HepG2 (cell line): Measurements from ENCODE around the gene ATP2B2. TPM values are rescaled to one million over a fixed set of nuclear protein-coding genes. Genes with fewer than 3 reads are reported as not detected.

Source experiments
- ATAC-seq: fragments of 200-7000 bp; cut with Tn5 transposase; 3 replicates; pipeline ENCODE4 v1.9.1; 2020; ENCODE audit warnings: mild to moderate bottlenecking, moderate library complexity
- BruUV-seq: library from RNA; stranded (reverse); fragments of 400-500 nt; replicated peaks from 2 replicates; lab custom pipeline; 2021; lab: Mats Ljungman, UMichigan
- CTCF ChIA-PET: fragments of 300-600 bp; formaldehyde crosslinking; extraction: SDS; loops from one replicate; lab custom pipeline; 2021; ENCODE audit warnings: low total read pairs, inconsistent platforms, low intra/inter-chr PET ratio; lab: Yijun Ruan, JAX
- POLR2A ChIA-PET: fragments of 350-600 bp; sonication (Branson Sonifier 250); formaldehyde crosslinking; loops from one replicate; lab custom pipeline; 2020; ENCODE audit warnings: antibody characterized with exemption, inconsistent platforms; lab: Yijun Ruan, JAX
- DNase-seq: peaks from one replicate; pipeline ENCODE4 v3.0.0-alpha.2; 2015; ENCODE audit warnings: low spot score
- FAIRE-seq: peaks from 3 replicates; lab custom pipeline; 2011; peaks lifted over from hg19 to GRCh38; lab: Jason Lieb, UNC
- H2AFZ ChIP-seq: one replicate; pipeline ENCODE4 v1.6.1; 2011; ENCODE audit warnings: low read length, inconsistent platforms
- H3K27ac ChIP-seq: fragments of 300-600 bp; 3 replicates; pipeline ENCODE4 v1.8.0; 2011; ENCODE audit warnings: mixed run types, mild to moderate bottlenecking, mixed read lengths, low read length, inconsistent platforms; ENCODE audit not compliant: insufficient read depth; ENCODE audit errors: extremely low read length
- H3K27me3 ChIP-seq, 2 experiments: fragments of 200-600 bp in 1 of 2; 2 replicates in 1 of 2; 3 replicates in 1 of 2; pipeline versions ENCODE4 v1.6.0 to v1.8.0; 2011; ENCODE audit warnings: low read length in 2 of 2, mild to moderate bottlenecking in 2 of 2, moderate library complexity in 2 of 2, inconsistent platforms in 1 of 2; ENCODE audit not compliant: insufficient read depth in 2 of 2, control insufficient read depth in 1 of 2
- H3K36me3 ChIP-seq, 2 experiments: fragments of 200-600 bp in 1 of 2; replicated peaks in 1 of 2; 2 replicates in 1 of 2; 3 replicates in 1 of 2; pipeline versions ENCODE4 v1.5.1 to v1.8.0; 2011; ENCODE audit warnings: low read length in 2 of 2, inconsistent platforms in 1 of 2; ENCODE audit not compliant: insufficient read depth in 2 of 2, control insufficient read depth in 1 of 2
- H3K4me1 ChIP-seq: 2 replicates; pipeline ENCODE4 v1.5.1; 2012; ENCODE audit warnings: low read length, inconsistent platforms; ENCODE audit not compliant: insufficient read depth
- H3K4me2 ChIP-seq: 2 replicates; pipeline ENCODE4 v1.6.0; 2011; ENCODE audit warnings: low read depth, low read length, inconsistent platforms
- H3K4me3 ChIP-seq, 3 experiments: fragments of 200-600 bp in 1 of 3; sonication (generic), shearing (Covaris generic) in 1 of 3; replicated peaks in 1 of 3; 2 replicates each; pipeline ENCODE4 v1.5.1; 2011 to 2016; ENCODE audit warnings: low read length in 3 of 3, inconsistent platforms in 2 of 3, low read depth in 2 of 3, mild to moderate bottlenecking in 2 of 3, control low read depth in 1 of 3, mixed read lengths in 1 of 3; ENCODE audit not compliant: insufficient read depth in 1 of 3
- H3K79me2 ChIP-seq: one replicate; pipeline ENCODE4 v1.6.1; 2011; ENCODE audit warnings: low read length, inconsistent platforms; ENCODE audit not compliant: insufficient read depth
- H3K9ac ChIP-seq: 2 replicates; pipeline ENCODE4 v1.6.0; 2011; ENCODE audit warnings: mild to moderate bottlenecking, low read depth, low read length, inconsistent platforms; ENCODE audit not compliant: insufficient read depth
- H3K9me3 ChIP-seq: 2 replicates; pipeline ENCODE4 v1.5.1; 2012; ENCODE audit warnings: mild to moderate bottlenecking, low read length
- H4K20me1 ChIP-seq: 2 replicates; pipeline ENCODE4 v1.6.0; 2011; ENCODE audit warnings: inconsistent platforms, mild to moderate bottlenecking, low read length, moderate library complexity; ENCODE audit not compliant: insufficient read depth
- ELF1 ChIP-seq: sonication (generic); formaldehyde crosslinking; IDR thresholded peaks from 2 replicates; pipeline ENCODE4 v1.4.0; 2020; ENCODE audit warnings: missing genetic modification reagents
- ELF3 ChIP-seq: IDR thresholded peaks from 2 replicates; pipeline ENCODE4 v1.6.1; 2016; ENCODE audit warnings: missing genetic modification reagents, missing compliant biosample characterization
- GABPB1 ChIP-seq: IDR thresholded peaks from 2 replicates; pipeline ENCODE4 v1.6.1; 2016; ENCODE audit warnings: mild to moderate bottlenecking, missing genetic modification reagents, moderate library complexity, missing compliant biosample characterization
- HNF4G ChIP-seq, 2 experiments: sonication (generic) in 1 of 2; formaldehyde crosslinking in 1 of 2; IDR thresholded peaks; 2 replicates each; pipeline versions ENCODE4 v1.4.0 to v1.6.1; 2011 to 2020; ENCODE audit warnings: borderline replicate concordance in 2 of 2, low read depth in 2 of 2, mild to moderate bottlenecking in 2 of 2, low read length in 1 of 2, missing genetic modification reagents in 1 of 2, moderate library complexity in 1 of 2
- JDP2 ChIP-seq: sonication (generic); formaldehyde crosslinking; IDR thresholded peaks from 2 replicates; pipeline ENCODE4 v1.8.1; 2022; ENCODE audit warnings: missing genetic modification reagents, borderline replicate concordance
- NR2F6 ChIP-seq, 2 experiments: IDR thresholded peaks; 2 replicates each; pipeline ENCODE4 v1.6.1; 2016; ENCODE audit warnings: antibody characterized with exemption in 1 of 2, mild to moderate bottlenecking in 1 of 2
- SIN3B ChIP-seq: fragments of 150-350 bp; IDR thresholded peaks from 2 replicates; pipeline ENCODE4 v1.6.1; 2014; ENCODE audit warnings: low read length
- SNAPC2 ChIP-seq: sonication (generic); formaldehyde crosslinking; IDR thresholded peaks from 2 replicates; pipeline ENCODE4 v1.8.1; 2022; ENCODE audit warnings: mild to moderate bottlenecking, missing genetic modification reagents
- SPEN ChIP-seq: sonication (generic); formaldehyde crosslinking; IDR thresholded peaks from 2 replicates; pipeline ENCODE4 v1.5.1; 2020; ENCODE audit warnings: low read depth, mild to moderate bottlenecking, missing genetic modification reagents
- SYNCRIP ChIP-seq: fragments of 200-400 bp; formaldehyde crosslinking; IDR thresholded peaks from 2 replicates; pipeline ENCODE4 v1.6.1; 2018; ENCODE audit warnings: mild to moderate bottlenecking, low read depth, low read length; ENCODE audit not compliant: insufficient read depth
- ZNF589 ChIP-seq: sonication (generic); formaldehyde crosslinking; conservative IDR thresholded peaks from 2 replicates; pipeline ENCODE4 v1.8.0; 2022; ENCODE audit warnings: mild to moderate bottlenecking, moderate library complexity, missing genetic modification reagents
- WGBS: methylation state at CpG from one replicate; pipeline ENCODE4 v1.1.6; 2017; ENCODE audit warnings: low lambda C conversion rate; 5-methylcytosine and 5-hydroxymethylcytosine counted together
- in situ Hi-C: cut with HindIII; loops from 2 replicates; pipeline ENCODE4 v1.10.0; 2017; ENCODE audit warnings: low pct_unique_long_range_greater_than_20kb; ENCODE audit not compliant: extremely low pct_ligation_motif_present
- intact Hi-C: fragments of 100-400 bp; cut with micrococcal nuclease; formaldehyde crosslinking; loops from one replicate; pipeline ENCODE4 v1.10.0; 2022; ENCODE audit not compliant: unreplicated experiment
- polyA plus RNA-seq, 8 experiments: library from polyadenylated mRNA; depleted of rRNA in 3 of 8; stranded (reverse) in 7 of 8; unstranded in 1 of 8; fragments of >200 nt; fragmentation: Illumina TruSeq in 4 of 8; extraction: Trizol in 4 of 8; gene quantifications; 2 replicates each; pipeline versions ENCODE4 v1.2.1 to v1.2.3, GENCODE V29; 2011 to 2016; ENCODE audit warnings: low read depth in 4 of 8, missing spikeins in 1 of 8, mixed read lengths in 1 of 8; ENCODE audit not compliant: insufficient read depth in 1 of 8
- total RNA-seq, 5 experiments: library from RNA; depleted of rRNA; stranded (reverse); fragments of >200 nt; fragmentation: Illumina TruSeq; extraction: Trizol; gene quantifications; 2 replicates each; pipeline ENCODE4 v1.2.3, GENCODE V29; 2016; ENCODE audit warnings: low read depth in 1 of 5
- TF ChIP-seq, protein P1 (sequence below): sonication (generic); formaldehyde crosslinking; IDR thresholded peaks from 2 replicates; pipeline ENCODE4 v1.4.0; 2020; ENCODE audit warnings: missing genetic modification reagents
- TF ChIP-seq, protein P2 (sequence below): sonication (generic); formaldehyde crosslinking; IDR thresholded peaks from 2 replicates; pipeline ENCODE4 v1.8.0; 2022; ENCODE audit warnings: missing genetic modification reagents, mild to moderate bottlenecking, inconsistent platforms, borderline replicate concordance
- TF ChIP-seq, protein P3 (sequence below): sonication (generic); formaldehyde crosslinking; IDR thresholded peaks from 2 replicates; pipeline ENCODE4 v1.5.1; 2020; ENCODE audit warnings: mild to moderate bottlenecking, missing genetic modification reagents, borderline replicate concordance
- TF ChIP-seq, protein P4 (sequence below): IDR thresholded peaks from 2 replicates; pipeline ENCODE4 v1.6.1; 2016; ENCODE audit warnings: control low read depth

The ATP2B2 gene
- total and polyA plus RNA-seq, 2 of the 13 experiments (the other 11 are each of a cell fraction or from before 2014, with no cell fraction given): 1.5 to 2.3 TPM

DNA sequence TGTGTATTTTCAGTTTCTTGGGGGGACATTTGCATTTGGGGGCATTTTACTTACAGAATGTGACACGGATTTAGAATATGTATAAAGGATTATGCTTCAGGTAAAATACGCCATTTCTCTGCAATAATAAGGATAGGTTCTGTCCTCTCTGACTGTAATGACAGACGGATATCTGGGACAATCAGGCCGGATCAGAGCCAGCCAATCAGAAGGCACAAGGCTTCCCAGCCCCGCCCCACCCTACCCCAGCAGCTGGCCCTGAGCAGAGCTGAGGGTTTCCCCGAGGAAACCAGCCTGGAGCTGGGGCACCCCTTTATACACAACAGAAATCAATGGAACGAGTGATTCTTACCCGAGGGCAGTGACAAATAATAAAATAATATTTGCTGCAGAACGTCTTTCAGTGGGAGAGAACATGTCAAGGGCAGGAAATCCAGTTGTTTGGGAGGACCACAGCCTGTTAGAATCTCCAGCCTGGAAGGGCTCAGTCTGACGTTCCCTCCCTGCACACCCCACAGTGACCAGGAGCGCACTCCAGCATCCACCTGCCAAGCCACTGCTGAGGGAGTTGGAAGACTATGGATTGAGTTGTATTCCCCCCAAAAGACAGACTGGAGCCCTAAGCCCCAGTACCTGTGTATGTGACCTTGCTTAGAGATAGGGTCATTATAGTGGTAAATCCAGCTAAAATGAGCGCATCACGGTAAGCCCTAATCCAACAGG is 154.2 kb downstream of the ATP2B2 start:
- 61% methylated on average over 13 of the region's 13 CpGs for WGBS
- Histone ChIP-seq H3K79me2 (no peaks in the 10 kb centered on the region), H3K36me3 (no peaks in the 10 kb centered on the region), H4K20me1 (no peaks in the 10 kb centered on the region), H3K27ac (no peak overlapping the region), H3K27me3 (peaks cover 3 to 30% of the 10 kb centered on the region in 2 experiments; a peak in 4 of 5 replicates), H3K4me1 (no peaks in the 10 kb centered on the region), H3K9me3 (no peaks in the 10 kb centered on the region), H3K4me3 (no peak overlapping the region), H3K4me2 (no peak overlapping the region), H3K9ac (no peak overlapping the region), H2AFZ (no peak overlapping the region)
- ChIA-PET POLR2A (no interaction called here), CTCF (no interaction called here)
- TF ChIP-seq SIN3B (no peak), SNAPC2 (CRISPR knock-in tag) (no peak), ZNF589 (no peak), NR2F6 (IDR thresholded peaks at IDR 0.05) (no peak), NR2F6 (CRISPR knock-in tag; IDR thresholded peaks at IDR 0.05) (no peak), ELF1 (CRISPR knock-in tag) (no peak), JDP2 (no peak), SPEN (no peak), HNF4G (IDR thresholded peaks at IDR 0.05; ENCODE audit: borderline replicate concordance, low read depth, low read length) (no peak), HNF4G (CRISPR knock-in tag; IDR thresholded peaks at IDR 0.05; ENCODE audit: borderline replicate concordance, low read depth) (no peak), ELF3 (CRISPR knock-in tag) (no peak), SYNCRIP (no peak), GABPB1 (no peak)
- TF ChIP-seq, protein P1, sequence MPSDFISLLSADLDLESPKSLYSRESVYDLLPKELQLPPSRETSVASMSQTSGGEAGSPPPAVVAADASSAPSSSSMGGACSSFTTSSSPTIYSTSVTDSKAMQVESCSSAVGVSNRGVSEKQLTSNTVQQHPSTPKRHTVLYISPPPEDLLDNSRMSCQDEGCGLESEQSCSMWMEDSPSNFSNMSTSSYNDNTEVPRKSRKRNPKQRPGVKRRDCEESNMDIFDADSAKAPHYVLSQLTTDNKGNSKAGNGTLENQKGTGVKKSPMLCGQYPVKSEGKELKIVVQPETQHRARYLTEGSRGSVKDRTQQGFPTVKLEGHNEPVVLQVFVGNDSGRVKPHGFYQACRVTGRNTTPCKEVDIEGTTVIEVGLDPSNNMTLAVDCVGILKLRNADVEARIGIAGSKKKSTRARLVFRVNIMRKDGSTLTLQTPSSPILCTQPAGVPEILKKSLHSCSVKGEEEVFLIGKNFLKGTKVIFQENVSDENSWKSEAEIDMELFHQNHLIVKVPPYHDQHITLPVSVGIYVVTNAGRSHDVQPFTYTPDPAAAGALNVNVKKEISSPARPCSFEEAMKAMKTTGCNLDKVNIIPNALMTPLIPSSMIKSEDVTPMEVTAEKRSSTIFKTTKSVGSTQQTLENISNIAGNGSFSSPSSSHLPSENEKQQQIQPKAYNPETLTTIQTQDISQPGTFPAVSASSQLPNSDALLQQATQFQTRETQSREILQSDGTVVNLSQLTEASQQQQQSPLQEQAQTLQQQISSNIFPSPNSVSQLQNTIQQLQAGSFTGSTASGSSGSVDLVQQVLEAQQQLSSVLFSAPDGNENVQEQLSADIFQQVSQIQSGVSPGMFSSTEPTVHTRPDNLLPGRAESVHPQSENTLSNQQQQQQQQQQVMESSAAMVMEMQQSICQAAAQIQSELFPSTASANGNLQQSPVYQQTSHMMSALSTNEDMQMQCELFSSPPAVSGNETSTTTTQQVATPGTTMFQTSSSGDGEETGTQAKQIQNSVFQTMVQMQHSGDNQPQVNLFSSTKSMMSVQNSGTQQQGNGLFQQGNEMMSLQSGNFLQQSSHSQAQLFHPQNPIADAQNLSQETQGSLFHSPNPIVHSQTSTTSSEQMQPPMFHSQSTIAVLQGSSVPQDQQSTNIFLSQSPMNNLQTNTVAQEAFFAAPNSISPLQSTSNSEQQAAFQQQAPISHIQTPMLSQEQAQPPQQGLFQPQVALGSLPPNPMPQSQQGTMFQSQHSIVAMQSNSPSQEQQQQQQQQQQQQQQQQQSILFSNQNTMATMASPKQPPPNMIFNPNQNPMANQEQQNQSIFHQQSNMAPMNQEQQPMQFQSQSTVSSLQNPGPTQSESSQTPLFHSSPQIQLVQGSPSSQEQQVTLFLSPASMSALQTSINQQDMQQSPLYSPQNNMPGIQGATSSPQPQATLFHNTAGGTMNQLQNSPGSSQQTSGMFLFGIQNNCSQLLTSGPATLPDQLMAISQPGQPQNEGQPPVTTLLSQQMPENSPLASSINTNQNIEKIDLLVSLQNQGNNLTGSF (CRISPR knock-in tag): no peak
- TF ChIP-seq, protein P2, sequence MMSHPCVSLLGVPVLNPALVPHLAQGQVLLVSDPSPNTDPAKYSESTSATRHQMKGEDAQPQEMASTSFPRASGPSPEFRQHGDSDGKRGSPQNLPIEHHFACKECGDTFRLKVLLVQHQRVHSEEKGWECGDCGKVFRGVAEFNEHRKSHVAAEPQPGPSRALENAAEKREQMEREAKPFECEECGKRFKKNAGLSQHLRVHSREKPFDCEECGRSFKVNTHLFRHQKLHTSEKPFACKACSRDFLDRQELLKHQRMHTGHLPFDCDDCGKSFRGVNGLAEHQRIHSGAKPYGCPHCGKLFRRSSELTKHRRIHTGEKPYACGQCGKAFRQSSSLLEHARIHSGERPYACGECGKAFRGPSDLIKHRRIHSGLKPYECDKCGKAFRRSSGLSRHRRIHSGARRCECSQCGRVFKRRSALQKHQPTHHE (CRISPR knock-in tag): no peak
- TF ChIP-seq, protein P3, sequence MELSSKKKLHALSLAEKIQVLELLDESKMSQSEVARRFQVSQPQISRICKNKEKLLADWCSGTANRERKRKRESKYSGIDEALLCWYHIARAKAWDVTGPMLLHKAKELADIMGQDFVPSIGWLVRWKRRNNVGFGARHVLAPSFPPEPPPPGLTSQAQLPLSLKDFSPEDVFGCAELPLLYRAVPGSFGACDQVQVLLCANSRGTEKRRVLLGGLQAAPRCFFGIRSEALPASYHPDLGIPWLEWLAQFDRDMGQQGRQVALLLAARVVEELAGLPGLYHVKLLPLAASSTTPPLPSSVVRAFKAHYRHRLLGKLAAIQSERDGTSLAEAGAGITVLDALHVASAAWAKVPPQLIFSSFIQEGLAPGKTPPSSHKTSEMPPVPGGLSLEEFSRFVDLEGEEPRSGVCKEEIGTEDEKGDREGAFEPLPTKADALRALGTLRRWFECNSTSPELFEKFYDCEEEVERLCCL (CRISPR knock-in tag): no peak
- TF ChIP-seq, protein P4, sequence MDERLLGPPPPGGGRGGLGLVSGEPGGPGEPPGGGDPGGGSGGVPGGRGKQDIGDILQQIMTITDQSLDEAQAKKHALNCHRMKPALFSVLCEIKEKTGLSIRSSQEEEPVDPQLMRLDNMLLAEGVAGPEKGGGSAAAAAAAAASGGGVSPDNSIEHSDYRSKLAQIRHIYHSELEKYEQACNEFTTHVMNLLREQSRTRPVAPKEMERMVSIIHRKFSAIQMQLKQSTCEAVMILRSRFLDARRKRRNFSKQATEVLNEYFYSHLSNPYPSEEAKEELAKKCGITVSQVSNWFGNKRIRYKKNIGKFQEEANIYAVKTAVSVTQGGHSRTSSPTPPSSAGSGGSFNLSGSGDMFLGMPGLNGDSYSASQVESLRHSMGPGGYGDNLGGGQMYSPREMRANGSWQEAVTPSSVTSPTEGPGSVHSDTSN (CRISPR knock-in tag): no peak
- FAIRE-seq (no peak), DNase-seq (no peak), ATAC-seq (no peak)
- BruUV-seq: no TSS peak
- intact Hi-C loops: no loop called here
- in situ Hi-C loops: no loop called here
